GM12872 (cell line): ENCODE data around the gene ZNF142.

Experiments used
- CTCF ChIP-seq: IDR thresholded peaks from 3 replicates; pipeline ENCODE4 v1.5.1; 2011; ENCODE audit warnings: low read depth, mild to moderate bottlenecking, low read length, moderate library complexity; ENCODE audit not compliant: insufficient read depth

The ZNF142 gene

DNA sequence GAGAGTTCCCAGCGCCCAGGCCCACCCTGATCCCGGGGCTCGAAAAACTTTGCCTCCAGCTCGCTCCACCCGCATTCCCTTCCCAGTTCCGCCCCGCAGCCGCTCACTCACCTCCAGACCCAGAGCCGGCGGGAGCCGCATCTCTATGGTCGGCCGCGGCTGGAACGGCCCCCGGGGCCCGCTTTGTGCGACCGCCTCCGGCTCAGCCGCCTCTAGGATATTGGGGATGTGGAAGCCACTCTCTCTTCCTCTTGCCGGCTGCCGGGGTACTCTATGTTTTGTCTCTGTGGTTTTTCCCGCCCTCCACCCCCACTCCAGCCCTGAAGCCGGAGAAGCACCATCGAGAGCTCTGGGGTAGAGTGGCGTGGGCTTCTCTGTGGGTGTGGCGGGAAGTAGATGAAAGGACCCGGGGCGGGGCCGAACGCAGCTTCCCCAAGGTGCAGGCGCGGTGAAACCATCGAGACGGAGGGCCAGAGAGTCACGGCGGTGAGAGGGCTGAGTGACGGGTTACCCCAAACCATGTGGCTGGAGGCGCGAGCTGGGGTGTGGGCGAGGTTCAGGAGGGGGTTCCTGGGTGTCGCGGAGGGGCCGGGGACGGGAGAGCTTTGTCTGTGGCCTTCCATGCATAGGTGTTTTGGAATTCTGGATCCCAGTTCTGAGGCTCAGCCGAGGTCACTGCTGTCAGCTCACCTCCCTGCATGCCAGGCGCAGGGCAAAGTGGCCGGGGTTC lies at the start of gene ZNF142, which contains the start of gene BCS1L:
Gene ZNF142 (minus strand): TSS at position 366 of the 730 bp plus-strand sequence. CDS start 3,194 bp downstream, outside the sequence.
Gene BCS1L (plus strand): TSS at position 426 of the 730 bp plus-strand sequence. CDS start 1,305 bp downstream, outside the sequence.
- TF ChIP-seq CTCF: no peak

GRCh38 chr2:218708086-218708485 lies 48.7 kb upstream of the ZNF142 start:
- no peak for TF ChIP-seq CTCF

DNA sequence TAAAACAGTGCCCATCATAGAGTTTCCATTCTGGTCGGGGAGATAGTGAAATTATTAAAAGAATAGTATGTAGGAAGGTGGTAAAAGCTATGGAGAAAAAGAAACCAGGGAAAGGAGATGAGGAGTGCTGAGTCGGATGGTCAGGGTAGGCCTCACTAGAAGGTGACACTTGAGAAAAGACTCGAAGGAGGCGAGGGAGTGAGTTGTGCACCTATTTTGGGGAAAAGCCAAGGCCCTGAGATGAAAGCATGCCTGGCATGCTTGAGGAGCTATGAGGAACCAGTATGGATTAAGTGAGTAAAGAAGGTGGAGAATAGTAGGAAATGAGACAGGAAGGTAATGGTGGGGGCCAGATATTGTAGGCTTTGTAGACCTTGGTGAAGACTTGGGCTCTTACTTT lies 43.9 kb upstream of the ZNF142 start:
- TF ChIP-seq CTCF: no peak

GRCh38 chr2:218701806-218702205 lies 42.4 kb upstream of the ZNF142 start:
- no peak for TF ChIP-seq CTCF

DNA sequence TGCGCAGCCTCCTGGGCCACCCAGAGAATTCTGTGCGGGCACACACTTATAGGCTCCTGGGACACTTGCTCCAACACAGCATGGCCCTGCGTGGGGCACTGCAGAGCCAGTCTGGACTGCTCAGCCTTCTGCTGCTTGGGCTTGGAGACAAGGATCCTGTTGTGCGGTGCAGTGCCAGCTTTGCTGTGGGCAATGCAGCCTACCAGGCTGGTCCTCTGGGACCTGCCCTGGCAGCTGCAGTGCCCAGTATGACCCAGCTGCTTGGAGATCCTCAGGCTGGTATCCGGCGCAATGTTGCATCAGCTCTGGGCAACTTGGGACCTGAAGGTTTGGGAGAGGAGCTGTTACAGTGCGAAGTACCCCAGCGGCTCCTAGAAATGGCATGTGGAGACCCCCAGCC lies 39.5 kb upstream of the ZNF142 start:
- no peak for TF ChIP-seq CTCF

- no peak for TF ChIP-seq CTCF
Observed at GRCh38 chr2:218694405-218695145, 35.2 kb upstream of the ZNF142 start.

GRCh38 chr2:218691234-218691633 lies 31.8 kb upstream of the ZNF142 start:
- TF ChIP-seq CTCF: no peak
